Activated CD4-positive, alpha-beta T cell treated with anti-CD3 and anti-CD28 coated beads, Interleukin-2, amount 10 ng/mL, durations not matched to agents 7 days and 5 days (primary cell): ENCODE results near the gene GPC6. TPM values are rescaled to one million over a fixed set of nuclear protein-coding genes. Genes with fewer than 3 reads are reported as not detected.
"Not testable (repeated sequence)": the region's sequence is repeated elsewhere in the genome, so short reads cannot be mapped to it uniquely, and the experiment has no call there.

Experiments
- CTCF ChIA-PET: fragments of 350-600 bp; sonication (Branson Sonifier 250); formaldehyde crosslinking; loops from one replicate; lab custom pipeline; 2021; ENCODE audit warnings: antibody characterized with exemption; lab: Charles Lee
- POLR2A ChIA-PET: fragments of 350-600 bp; sonication (Branson Sonifier 250); formaldehyde crosslinking; loops from one replicate; lab custom pipeline; 2021; ENCODE audit warnings: antibody characterized with exemption; lab: Charles Lee
- DNase-seq: peaks from one replicate; pipeline ENCODE4 v3.0.0-alpha.2; 2020
- H3K27ac Mint-ChIP-seq: one replicate; pipeline ENCODE4 v1.8.0; 2021; ENCODE audit warnings: mild to moderate bottlenecking, moderate library complexity, mixed read lengths
- H3K27me3 Mint-ChIP-seq: one replicate; pipeline ENCODE4 v1.8.0; 2021; ENCODE audit warnings: mixed read lengths
- H3K36me3 Mint-ChIP-seq: one replicate; pipeline ENCODE4 v1.8.0; 2021; ENCODE audit warnings: low read depth, mixed read lengths
- H3K4me1 Mint-ChIP-seq: one replicate; pipeline ENCODE4 v1.8.0; 2021; ENCODE audit warnings: mixed read lengths
- H3K4me3 Mint-ChIP-seq: one replicate; pipeline ENCODE4 v1.8.0; 2021; ENCODE audit warnings: mild to moderate bottlenecking, moderate library complexity, mixed read lengths
- H3K9me3 Mint-ChIP-seq: one replicate; pipeline ENCODE4 v1.8.0; 2021; ENCODE audit warnings: mixed read lengths
- total RNA-seq, 2 experiments: library from RNA; stranded (reverse); gene quantifications; one replicate each; pipeline ENCODE4 v1.2.3, GENCODE V29; 2021

Gene GPC6
- total RNA-seq, 2 experiments from 2014 or later: not detected

- POLR2A ChIA-PET: no interaction called here
- no peaks in the 10 kb centered on the region for H3K4me1 Mint-ChIP-seq
- H3K4me3 Mint-ChIP-seq: no peak overlapping the region
- DNase-seq: no peak
- CTCF ChIA-PET: no interaction called here
- H3K27me3 Mint-ChIP-seq: no peaks in the 10 kb centered on the region
- no peaks in the 10 kb centered on the region for H3K36me3 Mint-ChIP-seq
- H3K9me3 Mint-ChIP-seq: no peaks in the 10 kb centered on the region
- no peak overlapping the region for H3K27ac Mint-ChIP-seq
Observed at GRCh38 chr13:93420887-93421286, 194.3 kb downstream of the GPC6 start.

DNA sequence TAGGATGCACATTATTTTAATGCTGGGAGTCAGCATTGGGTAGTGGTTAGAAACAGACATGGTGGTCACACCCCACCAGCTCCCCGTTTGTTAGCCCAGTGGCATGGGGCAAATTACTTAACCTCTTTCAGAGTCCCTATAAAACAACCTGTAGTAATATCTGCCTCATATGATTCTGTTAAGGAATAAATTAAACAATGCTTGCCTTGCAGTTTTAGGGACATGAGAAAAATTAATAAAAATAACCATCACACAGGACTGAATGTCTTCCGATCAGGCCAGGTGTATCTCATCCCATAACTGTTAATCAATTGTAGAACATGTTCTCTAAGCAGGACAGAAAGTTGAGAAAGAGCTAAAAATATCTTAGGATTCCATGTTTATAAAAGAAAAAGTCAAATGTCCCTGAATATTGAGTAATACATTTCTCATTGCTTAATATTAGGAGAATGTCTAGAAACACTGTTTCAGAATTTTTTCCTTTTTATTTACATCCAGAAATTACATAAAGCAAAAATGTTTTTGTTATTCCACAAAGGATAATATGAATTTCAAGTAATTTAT lies 196.5 kb downstream of the GPC6 start:
- POLR2A ChIA-PET: no interaction called here
- Mint-ChIP-seq H3K27me3 (no peaks in the 10 kb centered on the region), H3K27ac (no peak overlapping the region), H3K4me3 (no peak overlapping the region), H3K9me3 (no peaks in the 10 kb centered on the region), H3K36me3 (no peaks in the 10 kb centered on the region), H3K4me1 (no peaks in the 10 kb centered on the region)
- no peak for DNase-seq
- CTCF ChIA-PET: interaction anchor here (0.6 kb wide), 1 partner anchor 1070 kb away, joined by 4 read pairs; no protein-coding TSS in a partner anchor

GRCh38 chr13:93425411-93425810 lies 198.8 kb downstream of the GPC6 start:
- no peak overlapping the region for H3K27ac Mint-ChIP-seq
- H3K36me3 Mint-ChIP-seq: no peaks in the 10 kb centered on the region
- POLR2A ChIA-PET: no interaction called here
- no peaks in the 10 kb centered on the region for H3K27me3 Mint-ChIP-seq
- CTCF ChIA-PET: no interaction called here
- no peak overlapping the region for H3K4me3 Mint-ChIP-seq
- DNase-seq: no peak
- no peaks in the 10 kb centered on the region for H3K4me1 Mint-ChIP-seq
- H3K9me3 Mint-ChIP-seq: no peaks in the 10 kb centered on the region

GRCh38 chr13:93430381-93430780 lies 203.8 kb downstream of the GPC6 start:
- Mint-ChIP-seq H3K4me3 (no peak overlapping the region), H3K4me1 (no peaks in the 10 kb centered on the region), H3K9me3 (peaks cover 1% of the 10 kb centered on the region), H3K36me3 (no peaks in the 10 kb centered on the region), H3K27ac (no peak overlapping the region), H3K27me3 (no peaks in the 10 kb centered on the region)
- ChIA-PET CTCF (no interaction called here), POLR2A (no interaction called here)
- DNase-seq: no peak

GRCh38 chr13:93435651-93436050 lies 209.0 kb downstream of the GPC6 start:
- POLR2A ChIA-PET: no interaction called here
- H3K27ac Mint-ChIP-seq: no peak overlapping the region
- H3K4me3 Mint-ChIP-seq: no peak overlapping the region
- H3K36me3 Mint-ChIP-seq: no peaks in the 10 kb centered on the region
- H3K27me3 Mint-ChIP-seq: no peaks in the 10 kb centered on the region
- no peak for DNase-seq
- CTCF ChIA-PET: no interaction called here
- H3K9me3 Mint-ChIP-seq: peaks cover 8% of the 10 kb centered on the region
- no peaks in the 10 kb centered on the region for H3K4me1 Mint-ChIP-seq

- Mint-ChIP-seq H3K4me1 (no peaks in the 10 kb centered on the region), H3K36me3 (no peaks in the 10 kb centered on the region), H3K9me3 (peaks cover 8% of the 10 kb centered on the region), H3K27me3 (no peaks in the 10 kb centered on the region), H3K27ac (no peak overlapping the region), H3K4me3 (no peak overlapping the region)
- ChIA-PET POLR2A (no interaction called here), CTCF (interaction anchor here (1.5 kb wide), 1 partner anchor 14 kb away, joined by 4 read pairs; no protein-coding TSS in a partner anchor)
- no peak for DNase-seq
Observed at GRCh38 chr13:93437081-93437480, 210.5 kb downstream of the GPC6 start.

DNA sequence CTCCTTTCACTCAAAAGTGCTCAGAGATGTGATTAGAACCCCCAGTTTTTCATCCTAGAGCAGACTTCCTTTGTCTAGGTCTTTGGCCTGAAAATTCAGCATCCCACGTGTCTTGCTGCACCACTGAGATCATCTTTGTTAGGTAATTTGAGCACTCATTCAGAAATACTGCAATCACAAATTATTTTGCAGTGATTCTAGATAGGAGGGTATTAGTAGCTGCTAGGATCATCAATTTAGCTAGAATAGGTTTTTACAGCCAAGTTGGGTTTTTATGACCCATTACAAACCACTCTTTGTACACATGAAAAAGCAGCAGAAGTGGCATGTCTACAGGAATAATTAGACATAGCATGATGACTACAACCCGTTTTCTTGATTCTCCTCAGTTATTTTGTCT lies 219.6 kb downstream of the GPC6 start:
- H3K27ac Mint-ChIP-seq: no peak overlapping the region
- H3K9me3 Mint-ChIP-seq: no peaks in the 10 kb centered on the region
- no peak overlapping the region for H3K4me3 Mint-ChIP-seq
- CTCF ChIA-PET: no interaction called here
- no peaks in the 10 kb centered on the region for H3K27me3 Mint-ChIP-seq
- H3K4me1 Mint-ChIP-seq: no peaks in the 10 kb centered on the region
- POLR2A ChIA-PET: no interaction called here
- no peak for DNase-seq
- no peaks in the 10 kb centered on the region for H3K36me3 Mint-ChIP-seq

GRCh38 chr13:93450191-93450621 lies 223.6 kb downstream of the GPC6 start:
- Mint-ChIP-seq H3K9me3 (no peaks in the 10 kb centered on the region), H3K4me3 (no peak overlapping the region), H3K27ac (no peak overlapping the region), H3K27me3 (no peaks in the 10 kb centered on the region), H3K36me3 (no peaks in the 10 kb centered on the region), H3K4me1 (no peaks in the 10 kb centered on the region)
- ChIA-PET CTCF (no interaction called here), POLR2A (no interaction called here)
- no peak for DNase-seq

DNA sequence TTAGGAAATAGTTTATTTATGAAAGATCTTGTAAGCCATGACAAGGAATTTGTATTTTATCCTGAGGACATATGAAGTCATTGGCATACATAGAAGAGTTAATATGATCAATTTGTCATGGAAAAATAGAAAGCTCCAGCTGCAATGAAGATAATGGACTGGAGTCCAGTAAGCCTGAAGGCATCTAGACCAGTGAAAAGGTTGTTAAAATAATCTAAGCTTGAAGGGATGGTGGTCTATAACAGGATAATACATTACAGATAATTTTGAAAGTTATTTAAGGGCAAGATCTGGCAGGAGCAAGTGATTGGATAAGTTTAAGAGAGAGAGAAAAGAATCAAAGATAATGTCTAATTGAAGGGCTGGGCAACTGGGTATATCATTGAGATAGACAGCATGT lies 224.2 kb downstream of the GPC6 start:
- ChIA-PET CTCF (interaction anchor here (1.2 kb wide), 1 partner anchor 13 kb away, joined by 4 read pairs; no protein-coding TSS in a partner anchor), POLR2A (no interaction called here)
- Mint-ChIP-seq H3K9me3 (no peaks in the 10 kb centered on the region), H3K27ac (no peak overlapping the region), H3K4me1 (no peaks in the 10 kb centered on the region), H3K27me3 (no peaks in the 10 kb centered on the region), H3K4me3 (no peak overlapping the region), H3K36me3 (no peaks in the 10 kb centered on the region)
- DNase-seq: no peak

- H3K9me3 Mint-ChIP-seq, H3K27me3 Mint-ChIP-seq, CTCF ChIA-PET, H3K4me1 Mint-ChIP-seq, H3K4me3 Mint-ChIP-seq, H3K36me3 Mint-ChIP-seq, H3K27ac Mint-ChIP-seq, DNase-seq, POLR2A ChIA-PET: not testable (repeated sequence)
Observed at GRCh38 chr13:93454676-93455235, 228.1 kb downstream of the GPC6 start.

GRCh38 chr13:93455861-93456260 lies 229.3 kb downstream of the GPC6 start:
- ChIA-PET CTCF (no interaction called here), POLR2A (no interaction called here)
- no peaks in the 10 kb centered on the region for H3K9me3 Mint-ChIP-seq
- no peak overlapping the region for H3K27ac Mint-ChIP-seq
- DNase-seq: no peak
- no peaks in the 10 kb centered on the region for H3K36me3 Mint-ChIP-seq
- no peaks in the 10 kb centered on the region for H3K4me1 Mint-ChIP-seq
- H3K27me3 Mint-ChIP-seq: no peaks in the 10 kb centered on the region
- no peak overlapping the region for H3K4me3 Mint-ChIP-seq

DNA sequence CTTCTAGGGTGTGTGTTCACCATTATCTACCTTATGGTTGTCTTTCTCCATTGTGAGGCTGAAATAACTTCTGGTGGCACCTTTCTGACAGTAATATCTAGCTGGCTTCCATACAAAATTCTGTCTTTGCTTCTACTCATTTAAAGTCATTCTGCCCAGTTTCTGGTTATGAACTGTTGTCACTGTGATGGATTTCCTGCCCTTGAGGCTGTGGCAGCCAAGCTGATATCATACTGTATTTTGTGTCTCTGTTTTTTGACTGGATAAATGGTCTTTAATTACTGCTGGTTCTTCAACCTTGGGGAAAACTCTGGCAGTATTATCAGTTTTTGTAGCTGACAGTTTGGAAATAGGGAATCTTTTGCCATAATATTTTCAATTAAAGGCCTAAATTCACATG lies 233.4 kb downstream of the GPC6 start:
- no peak overlapping the region for H3K4me3 Mint-ChIP-seq
- no peaks in the 10 kb centered on the region for H3K4me1 Mint-ChIP-seq
- ChIA-PET CTCF (no interaction called here), POLR2A (no interaction called here)
- no peak overlapping the region for H3K27ac Mint-ChIP-seq
- DNase-seq: no peak
- no peaks in the 10 kb centered on the region for H3K36me3 Mint-ChIP-seq
- H3K9me3 Mint-ChIP-seq: no peaks in the 10 kb centered on the region
- no peaks in the 10 kb centered on the region for H3K27me3 Mint-ChIP-seq

DNA sequence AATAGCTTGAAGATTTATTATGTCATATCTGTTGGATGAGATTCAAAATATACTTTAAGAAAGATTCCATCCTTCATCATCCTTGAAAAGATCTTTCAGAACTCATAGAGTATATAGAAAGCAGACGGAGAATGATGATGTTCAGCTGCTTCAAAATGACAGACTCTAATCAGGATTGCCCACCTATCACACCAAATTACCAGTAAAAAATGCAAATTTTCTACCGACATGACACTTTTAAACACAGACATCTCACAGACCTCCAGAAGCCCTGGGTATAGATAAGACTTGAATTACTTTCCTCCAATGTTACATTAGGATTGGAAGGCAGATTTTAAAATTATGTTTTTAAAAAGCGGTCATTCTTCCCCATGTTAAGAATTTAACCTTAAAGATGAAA lies 235.5 kb downstream of the GPC6 start:
- no peaks in the 10 kb centered on the region for H3K4me1 Mint-ChIP-seq
- H3K27ac Mint-ChIP-seq: no peak overlapping the region
- ChIA-PET POLR2A (no interaction called here), CTCF (no interaction called here)
- peaks cover 3% of the 10 kb centered on the region for H3K9me3 Mint-ChIP-seq
- DNase-seq: no peak
- H3K4me3 Mint-ChIP-seq: no peak overlapping the region
- H3K27me3 Mint-ChIP-seq: no peaks in the 10 kb centered on the region
- no peaks in the 10 kb centered on the region for H3K36me3 Mint-ChIP-seq

- Mint-ChIP-seq H3K4me1 (no peaks in the 10 kb centered on the region), H3K4me3 (no peak overlapping the region), H3K27ac (no peak overlapping the region), H3K9me3 (peaks cover 4% of the 10 kb centered on the region), H3K36me3 (no peaks in the 10 kb centered on the region), H3K27me3 (no peaks in the 10 kb centered on the region)
- DNase-seq: no peak
- POLR2A ChIA-PET: no interaction called here
- CTCF ChIA-PET: no interaction called here
Observed at GRCh38 chr13:93466502-93467036, 240.0 kb downstream of the GPC6 start.
